ENCODE measurements around the gene SSTR4. TPM values are rescaled to one million over a fixed set of nuclear protein-coding genes. Genes with fewer than 3 reads are reported as not detected.

SSTR4 gene
- total and polyA plus RNA-seq, 9 donors = 0.15 to 0.69 TPM; not detected in 7

DNA sequence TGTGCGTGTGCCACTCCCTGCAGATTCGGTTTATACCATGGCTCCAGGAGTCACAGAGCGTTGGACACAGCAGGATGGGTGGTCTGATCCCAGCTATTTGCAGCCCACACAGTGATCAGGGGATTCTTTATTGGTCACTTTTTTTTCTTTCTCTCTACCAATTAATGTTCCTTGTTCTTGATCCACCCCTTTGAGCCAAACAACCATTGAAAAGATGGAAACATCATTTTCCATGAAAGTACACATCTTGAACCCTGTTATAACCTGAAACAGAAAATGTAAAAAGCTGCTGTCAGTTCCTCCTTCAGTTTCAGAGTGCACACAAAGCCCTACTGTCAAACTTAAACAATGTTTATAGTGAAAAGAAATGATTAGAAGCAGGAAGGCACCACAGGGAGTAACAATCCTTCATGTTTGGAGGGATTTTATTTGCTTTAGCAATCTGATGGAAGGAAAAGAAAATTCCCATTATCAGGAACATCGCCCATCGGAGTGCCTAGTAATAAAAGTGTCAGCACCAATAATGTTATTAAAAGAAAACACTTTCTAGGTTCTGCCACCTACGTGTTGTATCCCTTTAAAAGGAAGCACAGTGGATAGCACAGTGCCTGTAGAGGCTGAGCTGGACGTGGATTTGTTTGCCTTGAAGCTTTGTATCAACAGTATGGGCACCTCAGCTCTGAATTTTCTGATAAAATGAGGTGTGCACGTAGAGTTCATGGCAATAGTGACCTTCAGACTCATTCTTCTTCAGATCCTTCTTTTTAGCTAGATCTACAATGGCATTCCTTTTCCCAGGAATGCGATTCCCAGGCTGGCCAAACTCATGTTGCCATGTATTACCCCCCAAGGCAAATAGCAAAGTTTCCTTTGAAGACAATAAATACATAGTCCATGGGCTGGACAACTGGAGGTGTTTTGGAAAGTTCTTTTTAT, 30.4 kb downstream of the SSTR4 start:
- Histone ChIP-seq H3K27ac (no peak overlapping the region), H3K27me3 (no peaks in the 10 kb centered on the region), H3K36me3 (no peaks in the 10 kb centered on the region), H3K4me3 (no peak overlapping the region), H3K4me1 (ENCODE audit: insufficient read depth) (peaks cover 8% of the 10 kb centered on the region), H3K9me3 (no peaks in the 10 kb centered on the region)
- no peak for DNase-seq
- intact Hi-C loops (cut with DNase I) = no loop called here
- TF ChIP-seq, protein P1, sequence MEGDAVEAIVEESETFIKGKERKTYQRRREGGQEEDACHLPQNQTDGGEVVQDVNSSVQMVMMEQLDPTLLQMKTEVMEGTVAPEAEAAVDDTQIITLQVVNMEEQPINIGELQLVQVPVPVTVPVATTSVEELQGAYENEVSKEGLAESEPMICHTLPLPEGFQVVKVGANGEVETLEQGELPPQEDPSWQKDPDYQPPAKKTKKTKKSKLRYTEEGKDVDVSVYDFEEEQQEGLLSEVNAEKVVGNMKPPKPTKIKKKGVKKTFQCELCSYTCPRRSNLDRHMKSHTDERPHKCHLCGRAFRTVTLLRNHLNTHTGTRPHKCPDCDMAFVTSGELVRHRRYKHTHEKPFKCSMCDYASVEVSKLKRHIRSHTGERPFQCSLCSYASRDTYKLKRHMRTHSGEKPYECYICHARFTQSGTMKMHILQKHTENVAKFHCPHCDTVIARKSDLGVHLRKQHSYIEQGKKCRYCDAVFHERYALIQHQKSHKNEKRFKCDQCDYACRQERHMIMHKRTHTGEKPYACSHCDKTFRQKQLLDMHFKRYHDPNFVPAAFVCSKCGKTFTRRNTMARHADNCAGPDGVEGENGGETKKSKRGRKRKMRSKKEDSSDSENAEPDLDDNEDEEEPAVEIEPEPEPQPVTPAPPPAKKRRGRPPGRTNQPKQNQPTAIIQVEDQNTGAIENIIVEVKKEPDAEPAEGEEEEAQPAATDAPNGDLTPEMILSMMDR (IDR thresholded peaks at IDR 0.05) = no peak
- TF ChIP-seq POLR2A (IDR thresholded peaks at IDR 0.05) (no peak), EP300 (IDR thresholded peaks at IDR 0.05) (no peak)
- 90 to 93% (median 93%) methylated on average over 9 of the region's 9 CpGs for WGBS, 3 donors

DNA sequence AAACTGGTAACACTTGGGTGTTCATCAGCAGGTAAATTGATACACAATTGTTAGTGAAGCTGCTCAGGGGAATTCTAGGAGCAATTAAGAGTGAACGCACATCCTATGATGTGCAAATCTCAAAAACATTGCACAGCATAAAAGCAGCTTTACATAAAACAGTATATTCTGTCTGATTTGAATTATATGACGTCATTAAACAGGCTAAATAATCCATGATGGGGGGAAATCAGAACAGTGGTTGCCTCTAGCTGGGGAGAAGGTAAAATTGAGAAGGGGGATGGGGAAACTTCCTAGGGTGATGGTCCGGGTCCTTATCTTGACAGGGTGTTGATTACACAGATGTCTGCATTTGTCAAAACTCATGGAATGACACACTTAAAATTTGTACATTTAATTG, 31.7 kb downstream of the SSTR4 start:
- no peak for DNase-seq
- Histone ChIP-seq H3K27ac (no peak overlapping the region), H3K27me3 (no peaks in the 10 kb centered on the region), H3K36me3 (no peaks in the 10 kb centered on the region), H3K4me1 (ENCODE audit: insufficient read depth) (peaks cover 6% of the 10 kb centered on the region), H3K9me3 (no peaks in the 10 kb centered on the region), H3K4me3 (no peak overlapping the region)
- WGBS, 3 donors = 94 to 97% (median 96%) methylated on average over 3 of the region's 3 CpGs
- intact Hi-C loops (cut with DNase I) = no loop called here
- TF ChIP-seq, protein P1 (IDR thresholded peaks at IDR 0.05) = no peak
- TF ChIP-seq EP300 (IDR thresholded peaks at IDR 0.05) (no peak), POLR2A (IDR thresholded peaks at IDR 0.05) (no peak)

DNA sequence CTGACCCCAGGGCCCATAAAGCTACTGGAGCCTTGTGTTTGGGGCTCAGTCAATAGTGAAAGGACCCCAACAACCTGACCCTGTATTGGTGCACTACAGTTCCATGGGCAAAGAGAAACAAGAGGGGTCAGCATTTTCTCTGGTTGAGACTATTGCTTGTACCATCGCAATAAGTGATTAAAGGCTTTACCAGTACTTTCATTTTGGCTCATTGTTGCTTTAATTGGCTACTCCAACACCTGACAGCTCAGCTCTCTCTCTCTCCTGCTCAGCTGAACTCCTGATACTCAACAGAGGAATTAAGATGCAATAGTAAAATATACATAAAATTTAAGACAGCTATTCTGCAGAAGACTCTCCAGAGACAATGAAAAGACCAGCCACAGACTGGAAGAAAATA, 33.2 kb downstream of the SSTR4 start:
- TF ChIP-seq POLR2A (IDR thresholded peaks at IDR 0.05) (no peak), EP300 (IDR thresholded peaks at IDR 0.05) (no peak)
- TF ChIP-seq, protein P1 (IDR thresholded peaks at IDR 0.05) = no peak
- 93 to 100% (median 97%) methylated on average over 1 of the region's 1 CpG for WGBS, 3 donors
- no peaks in the 10 kb centered on the region for H3K27me3 ChIP-seq
- no peaks in the 10 kb centered on the region for H3K36me3 ChIP-seq
- DNase-seq = no peak
- no peaks in the 10 kb centered on the region for H3K4me1 ChIP-seq (ENCODE audit: insufficient read depth)
- H3K9me3 ChIP-seq = no peaks in the 10 kb centered on the region
- H3K4me3 ChIP-seq = no peak overlapping the region
- H3K27ac ChIP-seq = no peak overlapping the region
- intact Hi-C loops (cut with DNase I) = no loop called here

DNA sequence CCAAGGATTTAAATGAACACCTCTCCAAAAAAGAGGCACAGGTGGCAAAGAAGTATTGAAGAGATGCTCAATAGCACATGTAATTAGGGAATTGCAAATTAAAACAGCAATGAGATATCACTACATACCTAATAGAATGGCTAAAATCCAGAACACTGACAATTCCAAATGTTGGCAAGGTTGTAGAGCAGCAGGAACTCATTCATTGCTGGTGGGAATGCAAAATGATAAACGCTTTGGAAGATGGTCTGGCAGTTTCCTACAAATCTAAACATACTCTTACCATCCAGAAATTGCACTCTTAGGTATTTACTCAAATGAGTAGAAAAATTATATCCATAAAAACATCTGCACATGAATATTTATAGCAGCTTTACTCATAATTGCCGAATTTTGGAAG, 34.0 kb downstream of the SSTR4 start:
- TF ChIP-seq EP300 (IDR thresholded peaks at IDR 0.05) = no peak
- TF ChIP-seq POLR2A (IDR thresholded peaks at IDR 0.05) = no peak
- TF ChIP-seq, protein P1 (IDR thresholded peaks at IDR 0.05) = no peak
- whole genome bisulfite sequencing, 3 donors = 86 to 87% (median 87%) methylated on average over 2 of the region's 2 CpGs
- Histone ChIP-seq H3K27me3 (no peaks in the 10 kb centered on the region), H3K4me3 (no peak overlapping the region), H3K4me1 (ENCODE audit: insufficient read depth) (no peaks in the 10 kb centered on the region), H3K36me3 (no peaks in the 10 kb centered on the region), H3K27ac (no peak overlapping the region), H3K9me3 (no peaks in the 10 kb centered on the region)
- no peak for DNase-seq
- intact Hi-C loops (cut with DNase I) = no loop called here

Measured in ovary (tissue), 9 donors.